Measurements from ENCODE around the gene PNPLA5. TPM values are rescaled to one million over a fixed set of nuclear protein-coding genes. Genes with fewer than 3 reads are reported as not detected.

Gene PNPLA5
- polyA plus RNA-seq, 1 donor (not counting 4 experiments of a cell fraction or from before 2014, with no cell fraction given) = not detected

DNA sequence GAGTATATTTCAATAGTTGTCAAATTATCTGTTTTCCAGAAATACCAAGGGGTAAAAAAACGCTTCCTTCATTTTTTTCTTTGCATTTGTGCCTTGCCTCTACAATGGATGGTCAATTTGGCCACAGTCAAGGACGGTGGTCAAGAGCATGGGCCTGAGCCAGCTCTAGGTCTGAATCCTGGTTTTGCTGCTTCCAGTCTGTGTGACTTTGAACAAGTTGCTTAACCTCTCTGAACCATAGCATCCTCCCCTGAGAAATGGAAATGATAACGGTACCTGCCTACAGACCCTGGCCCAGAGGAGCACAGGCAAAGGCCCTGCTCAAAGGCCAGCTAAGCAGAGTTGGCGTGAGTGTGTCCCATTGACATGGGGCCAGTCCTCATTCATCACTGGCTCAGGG, 3.1 kb downstream of the PNPLA5 start:
- Histone ChIP-seq H3K4me2 (ENCODE audit: control insufficient read depth, extremely low read depth, insufficient read depth, low read depth, low read length) (no peak overlapping the region), H3K9ac (ENCODE audit: control insufficient read depth, extremely low read depth, insufficient read depth, low read length) (no peak overlapping the region), H3K27ac (ENCODE audit: control insufficient read depth, insufficient read depth, low read length) (no peak overlapping the region), H3K9me1 (ENCODE audit: control insufficient read depth, extremely low read depth, insufficient read depth, low read length) (no peaks in the 10 kb centered on the region), H3K4me3 (ENCODE audit: control insufficient read depth in 2 of 3, extremely low read depth in 1 of 3, insufficient read depth in 2 of 3, low read depth in 1 of 3, low read length in 3 of 3) (no peak overlapping the region), H4K20me1 (ENCODE audit: control insufficient read depth, extremely low read depth, insufficient read depth, low read length) (no peaks in the 10 kb centered on the region), H3K4me1 (ENCODE audit: control insufficient read depth, extremely low read depth, insufficient read depth, low read length) (peaks cover 5% of the 10 kb centered on the region), H3K36me3 (ENCODE audit: control insufficient read depth in 2 of 2, extremely low read depth in 1 of 2, insufficient read depth in 2 of 2, low read length in 2 of 2) (no peaks in the 10 kb centered on the region), H3K79me2 (ENCODE audit: control insufficient read depth, insufficient read depth, low read length) (no peaks in the 10 kb centered on the region), H3K9me3 (ENCODE audit: control insufficient read depth, low read depth, low read length) (no peaks in the 10 kb centered on the region), H2AFZ (ENCODE audit: control insufficient read depth, low read length) (no peak overlapping the region), H3K27me3 (ENCODE audit: control insufficient read depth, extremely low read depth, insufficient read depth, low read length) (peaks cover 47% of the 10 kb centered on the region)
- FAIRE-seq (no peak), DNase-seq (ENCODE audit: low read depth, low spot score) (no peak)
- TF ChIP-seq, protein P1, sequence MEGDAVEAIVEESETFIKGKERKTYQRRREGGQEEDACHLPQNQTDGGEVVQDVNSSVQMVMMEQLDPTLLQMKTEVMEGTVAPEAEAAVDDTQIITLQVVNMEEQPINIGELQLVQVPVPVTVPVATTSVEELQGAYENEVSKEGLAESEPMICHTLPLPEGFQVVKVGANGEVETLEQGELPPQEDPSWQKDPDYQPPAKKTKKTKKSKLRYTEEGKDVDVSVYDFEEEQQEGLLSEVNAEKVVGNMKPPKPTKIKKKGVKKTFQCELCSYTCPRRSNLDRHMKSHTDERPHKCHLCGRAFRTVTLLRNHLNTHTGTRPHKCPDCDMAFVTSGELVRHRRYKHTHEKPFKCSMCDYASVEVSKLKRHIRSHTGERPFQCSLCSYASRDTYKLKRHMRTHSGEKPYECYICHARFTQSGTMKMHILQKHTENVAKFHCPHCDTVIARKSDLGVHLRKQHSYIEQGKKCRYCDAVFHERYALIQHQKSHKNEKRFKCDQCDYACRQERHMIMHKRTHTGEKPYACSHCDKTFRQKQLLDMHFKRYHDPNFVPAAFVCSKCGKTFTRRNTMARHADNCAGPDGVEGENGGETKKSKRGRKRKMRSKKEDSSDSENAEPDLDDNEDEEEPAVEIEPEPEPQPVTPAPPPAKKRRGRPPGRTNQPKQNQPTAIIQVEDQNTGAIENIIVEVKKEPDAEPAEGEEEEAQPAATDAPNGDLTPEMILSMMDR (optimal IDR thresholded peaks at IDR 0.05 in 1 of 3, IDR thresholded peaks at IDR 0.05 in 1 of 3, conservative IDR thresholded peaks at IDR 0.05 in 1 of 3; ENCODE audit: extremely low read depth in 1 of 3, insufficient read depth in 2 of 3, low read length in 3 of 3) = no peak
- TF ChIP-seq EZH2 (IDR thresholded peaks at IDR 0.05; ENCODE audit: low read length) = no peak
- dilution Hi-C loops (cut with MboI; ENCODE audit: extremely low pct_ligation_motif_present, low sequenced_read_pairs) = no loop called here

- H3K4me2 ChIP-seq (ENCODE audit: control insufficient read depth, extremely low read depth, insufficient read depth, low read depth, low read length) = no peak overlapping the region
- TF ChIP-seq, protein P1 (optimal IDR thresholded peaks at IDR 0.05 in 1 of 3, IDR thresholded peaks at IDR 0.05 in 1 of 3, conservative IDR thresholded peaks at IDR 0.05 in 1 of 3; ENCODE audit: extremely low read depth in 1 of 3, insufficient read depth in 2 of 3, low read length in 3 of 3) = no peak
- H2AFZ ChIP-seq (ENCODE audit: control insufficient read depth, low read length) = no peak overlapping the region
- H3K27ac ChIP-seq (ENCODE audit: control insufficient read depth, insufficient read depth, low read length) = no peak overlapping the region
- peaks cover 35% of the 10 kb centered on the region for H3K27me3 ChIP-seq (ENCODE audit: control insufficient read depth, extremely low read depth, insufficient read depth, low read length)
- FAIRE-seq = no peak
- H3K79me2 ChIP-seq (ENCODE audit: control insufficient read depth, insufficient read depth, low read length) = no peaks in the 10 kb centered on the region
- H3K9me1 ChIP-seq (ENCODE audit: control insufficient read depth, extremely low read depth, insufficient read depth, low read length) = no peaks in the 10 kb centered on the region
- no peaks in the 10 kb centered on the region for H4K20me1 ChIP-seq (ENCODE audit: control insufficient read depth, extremely low read depth, insufficient read depth, low read length)
- DNase-seq (ENCODE audit: low read depth, low spot score) = no peak
- H3K4me1 ChIP-seq (ENCODE audit: control insufficient read depth, extremely low read depth, insufficient read depth, low read length) = peaks cover 5% of the 10 kb centered on the region
- H3K9me3 ChIP-seq (ENCODE audit: control insufficient read depth, low read depth, low read length) = no peaks in the 10 kb centered on the region
- no peaks in the 10 kb centered on the region for H3K36me3 ChIP-seq (ENCODE audit: control insufficient read depth in 2 of 2, extremely low read depth in 1 of 2, insufficient read depth in 2 of 2, low read length in 2 of 2)
- H3K4me3 ChIP-seq (ENCODE audit: control insufficient read depth in 2 of 3, extremely low read depth in 1 of 3, insufficient read depth in 2 of 3, low read depth in 1 of 3, low read length in 3 of 3) = no peak overlapping the region
- dilution Hi-C loops (cut with MboI; ENCODE audit: extremely low pct_ligation_motif_present, low sequenced_read_pairs) = no loop called here
- no peak overlapping the region for H3K9ac ChIP-seq (ENCODE audit: control insufficient read depth, extremely low read depth, insufficient read depth, low read length)
Observed at GRCh38 chr22:43887391-43887790, 4.4 kb downstream of the PNPLA5 start.
